GM23338 (cell line): ENCODE results near the gene GJC2. TPM values are rescaled to one million over a fixed set of nuclear protein-coding genes. Genes with fewer than 3 reads are reported as not detected.
A peak's percentile ranks its signal among the peaks of the same experiment; 100 is the strongest.

Experiments
- ATAC-seq: fragments of 200-7000 bp; cut with Tn5 transposase; 3 replicates; pipeline ENCODE4 v1.9.1; 2020
- DNase-seq: peaks from one replicate; pipeline ENCODE4 v3.0.0-alpha.2; 2015; ENCODE audit warnings: low spot score
- H2AFZ ChIP-seq: fragments of 200-600 bp; sonication (generic); 2 replicates; pipeline ENCODE4 v1.8.0; 2016; ENCODE audit warnings: antibody characterized with exemption, mild to moderate bottlenecking, moderate library complexity
- H3F3A ChIP-seq: fragments of 200-600 bp; sonication (generic); replicated peaks from 2 replicates; pipeline ENCODE4 v1.8.0; 2017; ENCODE audit warnings: antibody characterized with exemption, mixed run types, low read depth
- H3K27ac ChIP-seq: fragments of 200-600 bp; sonication (generic); 2 replicates; pipeline ENCODE4 v1.6.1; 2016; ENCODE audit warnings: low read depth
- H3K27me3 ChIP-seq: fragments of 200-600 bp; sonication (generic); 2 replicates; pipeline ENCODE4 v1.8.0; 2016; ENCODE audit warnings: mild to moderate bottlenecking, mixed run types, moderate library complexity; ENCODE audit not compliant: insufficient read depth
- H3K36me3 ChIP-seq: fragments of 200-600 bp; sonication (generic); 2 replicates; pipeline ENCODE4 v1.8.0; 2016; ENCODE audit warnings: mild to moderate bottlenecking; ENCODE audit not compliant: insufficient read depth
- H3K4me1 ChIP-seq: fragments of 200-600 bp; sonication (generic); 2 replicates; pipeline ENCODE4 v1.8.0; 2016; ENCODE audit warnings: mild to moderate bottlenecking, moderate library complexity; ENCODE audit not compliant: insufficient read depth
- H3K4me2 ChIP-seq: fragments of 200-600 bp; sonication (generic); 2 replicates; pipeline ENCODE4 v1.7.1; 2017; ENCODE audit warnings: mixed run types
- H3K4me3 ChIP-seq: fragments of 200-600 bp; sonication (generic); 2 replicates; pipeline ENCODE4 v1.6.1; 2016; ENCODE audit warnings: mixed run types
- H3K79me2 ChIP-seq: fragments of 200-600 bp; sonication (generic); replicated peaks from 2 replicates; pipeline ENCODE4 v1.8.0; 2017; ENCODE audit warnings: mild to moderate bottlenecking; ENCODE audit not compliant: insufficient read depth
- H3K9me2 ChIP-seq: fragments of 200-600 bp; sonication (generic); 2 replicates; pipeline ENCODE4 v1.8.0; 2017; ENCODE audit not compliant: insufficient read depth
- H4K20me1 ChIP-seq: fragments of 200-600 bp; sonication (generic); replicated peaks from 2 replicates; pipeline ENCODE4 v1.8.0; 2017; ENCODE audit warnings: mild to moderate bottlenecking; ENCODE audit not compliant: insufficient read depth
- H3K27ac Mint-ChIP-seq: 2 replicates; pipeline ENCODE4 v1.8.0; 2020; ENCODE audit warnings: inconsistent platforms, mild to moderate bottlenecking, moderate library complexity, mixed read lengths
- H3K27me3 Mint-ChIP-seq: 3 replicates; pipeline ENCODE4 v1.8.0; 2022; ENCODE audit warnings: low read depth, mild to moderate bottlenecking, moderate library complexity, mixed read lengths, inconsistent platforms; ENCODE audit not compliant: insufficient read depth, poor library complexity
- H3K36me3 Mint-ChIP-seq: 3 replicates; pipeline ENCODE4 v1.8.0; 2021; ENCODE audit warnings: low read depth, mild to moderate bottlenecking, inconsistent platforms, moderate library complexity, mixed read lengths
- H3K4me1 Mint-ChIP-seq: 3 replicates; pipeline ENCODE4 v1.8.0; 2020; ENCODE audit warnings: mild to moderate bottlenecking, inconsistent platforms, mixed read lengths
- H3K4me3 Mint-ChIP-seq: 3 replicates; pipeline ENCODE4 v1.8.0; 2021; ENCODE audit warnings: moderate library complexity, mild to moderate bottlenecking, inconsistent platforms, mixed read lengths
- H3K9me3 Mint-ChIP-seq: 3 replicates; pipeline ENCODE4 v1.8.0; 2020; ENCODE audit warnings: moderate library complexity, mild to moderate bottlenecking, inconsistent platforms, mixed read lengths
- EZH2phosphoT487 ChIP-seq: fragments of 200-600 bp; sonication (generic); IDR thresholded peaks from one replicate; pipeline ENCODE4 v1.8.1; 2018; ENCODE audit warnings: antibody characterized with exemption; ENCODE audit not compliant: unreplicated experiment
- POLR2AphosphoS5 ChIP-seq: IDR thresholded peaks from 2 replicates; pipeline ENCODE4 v1.6.1; 2016; ENCODE audit warnings: antibody characterized with exemption, low read depth
- ZNF114 ChIP-seq: fragments of 250-450 bp; sonication (Bioruptor Pico); IDR thresholded peaks from 2 replicates; pipeline ENCODE4 v1.5.0; 2020; ENCODE audit warnings: mild to moderate bottlenecking, moderate library complexity
- polyA plus RNA-seq: library from polyadenylated mRNA; unstranded; fragments of >200 nt; fragmentation: Nextera tagmentation; extraction: Ambion mirVana; gene quantifications from 2 replicates; pipeline ENCODE4 v1.2.1, GENCODE V29; 2016
- total RNA-seq: library from RNA; depleted of rRNA; stranded (reverse); fragments of >200 nt; shearing (Covaris generic); gene quantifications from 2 replicates; pipeline ENCODE4 v1.2.3, GENCODE V29; 2014
- TF ChIP-seq, protein P1 (sequence below): fragments of 250-450 bp; sonication (Bioruptor Pico); IDR thresholded peaks from 2 replicates; pipeline ENCODE4 v1.5.0; 2020; ENCODE audit warnings: mild to moderate bottlenecking, moderate library complexity
- TF ChIP-seq, protein P2 (sequence below): IDR thresholded peaks from one replicate; pipeline ENCODE4 v1.6.1; 2018; ENCODE audit warnings: antibody characterized with exemption; ENCODE audit not compliant: unreplicated experiment

The GJC2 gene
- total and polyA plus RNA-seq, 2 experiments from 2014 or later, result 0.15 to 1.2 TPM

DNA sequence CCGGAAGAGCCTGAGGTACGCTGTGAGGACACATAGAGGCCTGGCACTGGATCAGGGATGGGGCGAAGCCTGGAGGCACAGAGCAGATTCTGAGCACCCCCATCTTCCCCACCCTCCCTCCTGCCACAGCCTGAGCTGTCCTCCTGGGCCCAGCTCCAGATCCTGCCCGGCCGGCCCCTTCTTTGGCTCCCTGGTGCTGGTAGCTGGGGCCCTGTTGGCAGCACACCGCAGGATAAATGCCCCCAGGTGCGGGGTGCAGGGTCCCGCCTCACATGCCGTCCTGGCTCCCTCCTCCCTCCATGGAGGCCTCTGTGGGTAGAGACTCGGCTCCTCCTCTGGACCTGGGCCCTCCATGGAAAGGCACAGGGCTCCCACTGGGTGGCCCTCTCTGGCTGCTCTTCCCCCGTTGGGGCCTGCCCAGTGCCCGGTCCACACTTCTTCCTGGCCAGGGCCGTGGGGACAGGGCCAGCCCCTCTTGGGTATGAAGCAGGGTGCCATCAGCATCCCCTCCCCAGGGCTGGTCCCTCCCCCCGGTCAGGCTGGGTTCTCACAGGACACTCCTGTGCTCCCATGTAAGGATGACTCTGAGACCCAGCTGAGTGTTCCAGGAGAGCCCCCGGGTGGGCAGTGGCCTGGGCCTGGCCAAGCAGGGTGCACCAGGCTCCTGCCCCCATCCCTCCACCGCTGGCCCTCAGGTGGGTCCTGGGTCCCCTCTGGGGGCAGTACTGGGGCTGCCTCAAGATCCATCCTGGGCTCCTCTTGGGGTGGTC, 57.0 kb downstream of the GJC2 start:
- TF ChIP-seq POLR2AphosphoS5, result no peak
- TF ChIP-seq, protein P1, sequence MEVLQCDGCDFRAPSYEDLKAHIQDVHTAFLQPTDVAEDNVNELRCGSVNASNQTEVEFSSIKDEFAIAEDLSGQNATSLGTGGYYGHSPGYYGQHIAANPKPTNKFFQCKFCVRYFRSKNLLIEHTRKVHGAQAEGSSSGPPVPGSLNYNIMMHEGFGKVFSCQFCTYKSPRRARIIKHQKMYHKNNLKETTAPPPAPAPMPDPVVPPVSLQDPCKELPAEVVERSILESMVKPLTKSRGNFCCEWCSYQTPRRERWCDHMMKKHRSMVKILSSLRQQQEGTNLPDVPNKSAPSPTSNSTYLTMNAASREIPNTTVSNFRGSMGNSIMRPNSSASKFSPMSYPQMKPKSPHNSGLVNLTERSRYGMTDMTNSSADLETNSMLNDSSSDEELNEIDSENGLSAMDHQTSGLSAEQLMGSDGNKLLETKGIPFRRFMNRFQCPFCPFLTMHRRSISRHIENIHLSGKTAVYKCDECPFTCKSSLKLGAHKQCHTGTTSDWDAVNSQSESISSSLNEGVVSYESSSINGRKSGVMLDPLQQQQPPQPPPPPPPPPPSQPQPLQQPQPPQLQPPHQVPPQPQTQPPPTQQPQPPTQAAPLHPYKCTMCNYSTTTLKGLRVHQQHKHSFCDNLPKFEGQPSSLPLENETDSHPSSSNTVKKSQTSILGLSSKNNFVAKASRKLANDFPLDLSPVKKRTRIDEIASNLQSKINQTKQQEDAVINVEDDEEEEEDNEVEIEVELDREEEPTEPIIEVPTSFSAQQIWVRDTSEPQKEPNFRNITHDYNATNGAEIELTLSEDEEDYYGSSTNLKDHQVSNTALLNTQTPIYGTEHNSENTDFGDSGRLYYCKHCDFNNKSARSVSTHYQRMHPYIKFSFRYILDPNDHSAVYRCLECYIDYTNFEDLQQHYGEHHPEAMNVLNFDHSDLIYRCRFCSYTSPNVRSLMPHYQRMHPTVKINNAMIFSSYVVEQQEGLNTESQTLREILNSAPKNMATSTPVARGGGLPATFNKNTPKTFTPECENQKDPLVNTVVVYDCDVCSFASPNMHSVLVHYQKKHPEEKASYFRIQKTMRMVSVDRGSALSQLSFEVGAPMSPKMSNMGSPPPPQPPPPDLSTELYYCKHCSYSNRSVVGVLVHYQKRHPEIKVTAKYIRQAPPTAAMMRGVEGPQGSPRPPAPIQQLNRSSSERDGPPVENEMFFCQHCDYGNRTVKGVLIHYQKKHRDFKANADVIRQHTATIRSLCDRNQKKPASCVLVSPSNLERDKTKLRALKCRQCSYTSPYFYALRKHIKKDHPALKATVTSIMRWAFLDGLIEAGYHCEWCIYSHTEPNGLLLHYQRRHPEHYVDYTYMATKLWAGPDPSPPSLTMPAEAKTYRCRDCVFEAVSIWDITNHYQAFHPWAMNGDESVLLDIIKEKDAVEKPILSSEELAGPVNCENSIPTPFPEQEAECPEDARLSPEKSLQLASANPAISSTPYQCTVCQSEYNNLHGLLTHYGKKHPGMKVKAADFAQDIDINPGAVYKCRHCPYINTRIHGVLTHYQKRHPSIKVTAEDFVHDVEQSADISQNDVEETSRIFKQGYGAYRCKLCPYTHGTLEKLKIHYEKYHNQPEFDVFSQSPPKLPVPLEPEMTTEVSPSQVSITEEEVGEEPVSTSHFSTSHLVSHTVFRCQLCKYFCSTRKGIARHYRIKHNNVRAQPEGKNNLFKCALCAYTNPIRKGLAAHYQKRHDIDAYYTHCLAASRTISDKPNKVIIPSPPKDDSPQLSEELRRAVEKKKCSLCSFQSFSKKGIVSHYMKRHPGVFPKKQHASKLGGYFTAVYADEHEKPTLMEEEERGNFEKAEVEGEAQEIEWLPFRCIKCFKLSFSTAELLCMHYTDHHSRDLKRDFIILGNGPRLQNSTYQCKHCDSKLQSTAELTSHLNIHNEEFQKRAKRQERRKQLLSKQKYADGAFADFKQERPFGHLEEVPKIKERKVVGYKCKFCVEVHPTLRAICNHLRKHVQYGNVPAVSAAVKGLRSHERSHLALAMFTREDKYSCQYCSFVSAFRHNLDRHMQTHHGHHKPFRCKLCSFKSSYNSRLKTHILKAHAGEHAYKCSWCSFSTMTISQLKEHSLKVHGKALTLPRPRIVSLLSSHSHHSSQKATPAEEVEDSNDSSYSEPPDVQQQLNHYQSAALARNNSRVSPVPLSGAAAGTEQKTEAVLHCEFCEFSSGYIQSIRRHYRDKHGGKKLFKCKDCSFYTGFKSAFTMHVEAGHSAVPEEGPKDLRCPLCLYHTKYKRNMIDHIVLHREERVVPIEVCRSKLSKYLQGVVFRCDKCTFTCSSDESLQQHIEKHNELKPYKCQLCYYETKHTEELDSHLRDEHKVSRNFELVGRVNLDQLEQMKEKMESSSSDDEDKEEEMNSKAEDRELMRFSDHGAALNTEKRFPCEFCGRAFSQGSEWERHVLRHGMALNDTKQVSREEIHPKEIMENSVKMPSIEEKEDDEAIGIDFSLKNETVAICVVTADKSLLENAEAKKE, result no peak
- TF ChIP-seq EZH2phosphoT487, result no peak
- TF ChIP-seq, protein P2, sequence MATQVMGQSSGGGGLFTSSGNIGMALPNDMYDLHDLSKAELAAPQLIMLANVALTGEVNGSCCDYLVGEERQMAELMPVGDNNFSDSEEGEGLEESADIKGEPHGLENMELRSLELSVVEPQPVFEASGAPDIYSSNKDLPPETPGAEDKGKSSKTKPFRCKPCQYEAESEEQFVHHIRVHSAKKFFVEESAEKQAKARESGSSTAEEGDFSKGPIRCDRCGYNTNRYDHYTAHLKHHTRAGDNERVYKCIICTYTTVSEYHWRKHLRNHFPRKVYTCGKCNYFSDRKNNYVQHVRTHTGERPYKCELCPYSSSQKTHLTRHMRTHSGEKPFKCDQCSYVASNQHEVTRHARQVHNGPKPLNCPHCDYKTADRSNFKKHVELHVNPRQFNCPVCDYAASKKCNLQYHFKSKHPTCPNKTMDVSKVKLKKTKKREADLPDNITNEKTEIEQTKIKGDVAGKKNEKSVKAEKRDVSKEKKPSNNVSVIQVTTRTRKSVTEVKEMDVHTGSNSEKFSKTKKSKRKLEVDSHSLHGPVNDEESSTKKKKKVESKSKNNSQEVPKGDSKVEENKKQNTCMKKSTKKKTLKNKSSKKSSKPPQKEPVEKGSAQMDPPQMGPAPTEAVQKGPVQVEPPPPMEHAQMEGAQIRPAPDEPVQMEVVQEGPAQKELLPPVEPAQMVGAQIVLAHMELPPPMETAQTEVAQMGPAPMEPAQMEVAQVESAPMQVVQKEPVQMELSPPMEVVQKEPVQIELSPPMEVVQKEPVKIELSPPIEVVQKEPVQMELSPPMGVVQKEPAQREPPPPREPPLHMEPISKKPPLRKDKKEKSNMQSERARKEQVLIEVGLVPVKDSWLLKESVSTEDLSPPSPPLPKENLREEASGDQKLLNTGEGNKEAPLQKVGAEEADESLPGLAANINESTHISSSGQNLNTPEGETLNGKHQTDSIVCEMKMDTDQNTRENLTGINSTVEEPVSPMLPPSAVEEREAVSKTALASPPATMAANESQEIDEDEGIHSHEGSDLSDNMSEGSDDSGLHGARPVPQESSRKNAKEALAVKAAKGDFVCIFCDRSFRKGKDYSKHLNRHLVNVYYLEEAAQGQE, result no peak
- TF ChIP-seq ZNF114, result no peak
- no peak overlapping the region for H3K4me2 ChIP-seq
- H2AFZ ChIP-seq, result no peak overlapping the region
- no peak overlapping the region for H3K27ac ChIP-seq
- ATAC-seq, result peak; percentile 11; the same call in 1 of the 3 replicates
- no peaks in the 10 kb centered on the region for H3K9me2 ChIP-seq
- Mint-ChIP-seq H3K36me3 (no peaks in the 10 kb centered on the region), H3K27me3 (peaks cover 15% of the 10 kb centered on the region), H3K27ac (no peak overlapping the region), H3K9me3 (no peaks in the 10 kb centered on the region), H3K4me1 (peaks cover 3% of the 10 kb centered on the region; the same call in 2 of the 3 replicates), H3K4me3 (no peak overlapping the region)
- DNase-seq, result no peak
- no peaks in the 10 kb centered on the region for H3K4me1 ChIP-seq
- H3K27me3 ChIP-seq, result peaks cover 45% of the 10 kb centered on the region
- H3K4me3 ChIP-seq, result no peak overlapping the region
- no peaks in the 10 kb centered on the region for H3F3A ChIP-seq
- no peaks in the 10 kb centered on the region for H3K79me2 ChIP-seq
- H3K36me3 ChIP-seq, result no peaks in the 10 kb centered on the region
- H4K20me1 ChIP-seq, result no peaks in the 10 kb centered on the region
